GM21381 (cell line): ENCODE results near the gene ENTR1.

Source experiments
- ATAC-seq: cut with Tn5 transposase; IDR thresholded peaks from one replicate; pipeline ENCODE4 v1.9.1; 2021; ENCODE audit warnings: mild to moderate bottlenecking, moderate library complexity; ENCODE audit not compliant: unreplicated experiment

ENTR1 gene

DNA sequence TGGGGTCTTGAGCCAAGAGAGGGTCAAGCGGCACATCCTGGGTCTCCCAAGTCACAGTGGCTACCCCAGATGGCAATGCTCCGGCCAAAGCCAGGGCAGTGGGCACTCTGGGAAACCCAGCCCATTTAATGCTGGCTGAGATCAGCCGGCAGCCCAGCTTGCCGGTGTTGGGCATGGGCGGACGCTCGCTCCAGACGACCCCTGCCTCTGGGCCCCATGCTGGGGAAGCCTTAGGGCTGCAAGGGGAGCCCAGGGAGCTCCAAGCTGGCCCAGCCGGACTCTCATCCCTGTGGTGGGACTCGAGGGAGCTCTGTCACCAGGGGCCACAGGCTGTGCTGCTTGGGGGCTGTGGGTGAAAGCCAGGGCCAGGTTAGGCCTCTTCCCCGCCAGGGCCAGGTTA, 31.0 kb downstream of the ENTR1 start:
- ATAC-seq: no peak

DNA sequence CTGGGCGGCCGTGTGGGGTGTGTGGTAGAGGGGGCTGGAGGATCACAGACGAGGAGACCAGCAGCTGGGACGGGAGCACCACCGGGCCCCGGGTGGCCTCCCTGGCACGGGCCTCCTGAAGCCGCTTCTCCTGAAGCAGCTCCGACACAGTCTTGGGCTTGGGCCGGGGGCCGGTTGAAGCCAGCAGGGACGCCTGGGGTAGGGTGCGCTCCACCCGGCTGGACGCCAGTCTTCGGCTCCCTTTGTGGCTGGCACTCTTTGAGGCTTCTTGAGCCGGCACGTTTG, 31.5 kb downstream of the ENTR1 start:
- no peak for ATAC-seq

DNA sequence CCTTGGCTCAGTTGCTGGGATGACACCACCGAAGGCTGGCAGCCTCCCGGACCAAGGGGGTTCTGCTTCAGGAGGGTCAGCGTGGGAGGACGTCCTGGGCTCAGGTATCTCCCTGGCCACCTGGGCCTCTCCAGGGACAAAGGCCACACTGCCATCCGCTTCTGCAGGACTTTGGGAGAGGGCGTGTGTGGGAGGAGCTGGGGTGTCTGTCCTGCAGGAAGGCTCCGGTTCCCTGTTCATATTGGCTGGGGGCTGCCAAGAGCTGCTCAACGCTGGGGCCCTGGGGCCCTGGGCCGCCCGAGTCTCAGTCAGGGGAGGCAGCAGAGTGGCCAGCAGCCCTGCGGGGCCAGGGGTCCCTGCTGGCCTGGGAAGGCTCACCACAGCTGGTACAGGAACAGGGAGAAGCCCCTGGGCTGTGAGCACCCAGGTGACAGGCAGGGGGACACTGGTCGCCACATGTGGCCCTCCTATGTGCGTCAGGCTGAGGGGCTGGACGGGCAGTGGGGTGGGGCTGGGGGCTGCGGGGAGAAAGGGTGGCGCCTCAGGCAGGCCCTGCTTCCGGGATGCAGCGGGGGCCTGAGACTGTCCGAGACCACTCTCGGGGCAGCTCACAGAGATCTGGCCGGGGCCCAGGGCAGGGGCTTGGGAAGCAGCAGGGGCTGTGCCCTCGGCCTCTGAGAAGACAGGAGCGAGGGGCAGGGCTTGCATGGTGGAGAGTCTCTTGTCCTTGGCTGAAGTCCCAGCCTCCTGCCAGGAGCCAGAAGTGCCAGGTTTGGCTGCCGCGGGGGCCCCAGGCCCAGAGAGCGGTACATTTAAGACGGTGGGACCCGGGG, 32.0 kb downstream of the ENTR1 start:
- no peak for ATAC-seq

DNA sequence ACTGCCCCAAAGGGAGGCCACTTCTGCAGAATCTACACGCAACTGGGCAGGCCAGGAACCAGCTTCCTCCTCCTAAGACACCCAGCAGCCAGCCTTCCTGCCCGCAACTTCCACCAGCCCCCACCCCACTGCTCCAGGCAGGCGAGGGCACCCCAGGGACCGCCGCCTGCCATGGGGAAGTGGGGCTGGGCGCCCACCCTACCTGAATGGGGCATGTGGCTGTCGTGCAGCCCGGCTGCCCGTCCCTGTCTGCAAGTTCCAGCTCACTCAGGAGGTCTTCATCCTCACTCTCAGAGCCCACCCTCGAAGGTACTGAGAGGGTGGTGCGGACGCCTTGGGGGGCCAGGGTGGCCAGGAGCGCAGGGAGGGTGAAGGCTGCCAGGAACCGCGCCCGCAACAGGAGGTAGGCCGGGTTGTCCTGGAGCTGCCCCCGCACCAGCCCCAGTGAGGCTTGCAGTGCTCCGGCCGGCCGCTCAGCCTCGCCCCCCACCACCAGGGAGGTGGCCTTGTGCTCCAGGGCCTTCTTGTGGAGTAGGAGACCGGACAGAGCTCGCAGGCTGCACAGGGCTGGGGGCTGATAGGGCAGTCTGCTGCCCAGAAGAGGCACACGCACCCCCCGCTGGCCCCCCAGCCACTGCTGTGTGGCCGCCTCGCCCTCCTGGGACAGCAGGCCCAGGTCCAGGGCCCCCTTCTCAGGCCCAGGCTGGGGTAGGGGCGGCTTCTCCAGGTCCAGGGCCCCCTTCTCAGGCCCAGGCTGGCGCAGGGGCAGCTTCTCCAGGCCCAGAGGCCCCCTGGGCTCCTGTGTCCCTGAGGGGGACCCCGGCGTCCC, 32.9 kb downstream of the ENTR1 start:
- ATAC-seq: no peak

DNA sequence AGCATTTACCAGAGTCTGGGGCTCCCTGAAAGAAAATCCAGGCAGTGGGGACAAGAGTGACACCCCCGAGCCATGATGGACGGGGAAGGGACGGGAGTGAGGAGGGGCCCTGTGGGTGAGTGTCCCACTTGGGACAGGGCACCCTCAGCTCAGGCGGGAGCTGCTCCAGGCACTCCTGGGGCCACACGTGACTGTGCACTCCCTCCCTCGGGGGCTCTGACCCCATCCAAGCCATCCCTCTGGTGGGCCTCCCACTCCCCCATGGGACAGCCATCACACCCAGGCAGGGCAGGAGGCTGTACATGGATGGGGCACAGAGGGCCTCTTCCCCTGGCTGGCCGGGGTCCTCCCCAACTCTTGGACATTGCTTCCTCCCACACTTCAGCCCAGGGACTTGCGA, 34.0 kb downstream of the ENTR1 start:
- no peak for ATAC-seq

DNA sequence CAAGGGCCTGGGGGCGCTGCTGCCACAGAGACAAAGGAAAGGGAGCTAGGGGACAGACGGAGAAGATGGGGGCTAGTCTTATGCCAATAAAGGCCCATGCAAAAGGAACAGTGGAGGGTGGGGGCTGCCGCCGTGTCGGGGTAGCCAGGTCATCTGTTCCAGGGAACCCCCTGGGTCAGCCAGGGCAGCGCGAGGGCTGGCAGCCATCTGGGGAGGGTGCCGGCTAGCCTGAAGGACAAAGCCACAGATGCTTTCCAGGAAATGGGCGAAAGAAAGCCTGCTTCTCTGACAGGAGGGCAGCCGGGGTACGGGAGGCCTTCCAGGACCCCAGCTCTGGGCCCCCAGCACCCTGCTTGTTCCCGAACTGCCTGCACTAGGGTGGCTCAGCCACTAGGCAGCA, 35.3 kb downstream of the ENTR1 start:
- ATAC-seq: no peak

DNA sequence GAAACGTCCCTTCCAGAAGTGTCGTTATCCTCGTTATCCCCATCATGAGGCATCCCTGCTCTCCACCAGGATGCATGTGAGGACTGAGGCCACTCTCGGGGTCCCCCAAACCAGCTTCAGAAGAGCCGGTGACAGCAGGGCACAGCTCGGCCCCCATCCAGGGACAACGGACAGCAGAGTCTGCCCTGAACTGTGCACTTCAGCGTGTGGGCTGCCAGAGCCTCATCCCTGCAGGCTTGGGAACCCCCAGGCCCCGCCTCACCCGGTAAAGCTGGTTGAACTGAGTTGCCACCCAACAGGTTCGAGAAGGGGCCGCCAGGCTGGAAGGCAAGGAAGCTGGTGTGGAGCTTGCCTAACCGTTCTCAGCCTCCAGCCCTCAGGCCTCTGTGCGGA, 36.2 kb downstream of the ENTR1 start:
- no peak for ATAC-seq

DNA sequence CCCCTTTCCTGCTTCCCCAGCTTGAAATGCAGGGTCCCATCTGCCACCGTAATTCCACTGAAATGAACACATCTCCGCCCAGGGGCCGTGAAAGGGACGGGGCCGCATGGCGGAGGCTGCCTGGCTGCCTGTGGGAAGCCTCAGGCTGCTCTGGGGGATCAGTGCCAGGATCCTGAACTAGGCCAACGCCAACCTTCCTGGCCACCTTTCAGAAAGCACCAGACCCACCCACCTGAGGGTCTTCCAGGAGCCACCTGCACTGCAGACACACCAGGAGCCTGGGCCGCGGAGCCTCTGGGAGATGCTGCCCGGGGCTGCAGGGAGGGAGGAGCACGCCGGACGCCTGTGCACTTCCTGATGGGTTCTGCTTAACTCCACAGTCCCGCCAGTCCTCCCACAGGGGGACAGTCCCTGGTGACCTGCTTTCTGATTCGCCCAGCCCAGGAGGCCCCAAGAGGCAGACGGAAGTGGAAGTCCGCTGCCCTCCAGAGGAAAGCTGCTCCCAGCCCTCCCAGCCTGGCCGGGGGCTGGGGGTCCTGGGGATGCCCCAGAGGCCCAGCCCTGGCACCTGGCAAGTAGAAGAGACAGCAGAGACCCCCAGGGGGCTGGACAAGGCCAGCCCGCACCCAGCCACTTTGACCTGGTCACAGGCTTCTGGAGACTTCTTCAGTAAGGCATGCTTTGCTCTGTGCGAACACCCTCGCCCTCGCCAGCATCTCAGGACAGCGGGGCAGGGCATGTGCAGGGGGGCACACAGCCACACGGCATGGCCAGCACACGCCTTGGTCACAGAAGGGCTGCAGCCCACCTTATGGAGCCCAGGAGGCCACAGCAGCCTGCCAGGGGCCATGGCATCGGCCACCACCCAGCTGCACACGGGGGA, 36.9 kb downstream of the ENTR1 start, which contains the start of gene CARD9:
Gene CARD9, minus strand, starts transcription at position 370 of the 883 bp plus-strand sequence. CDS start 1,591 bp downstream, outside the sequence.
- ATAC-seq: no peak

DNA sequence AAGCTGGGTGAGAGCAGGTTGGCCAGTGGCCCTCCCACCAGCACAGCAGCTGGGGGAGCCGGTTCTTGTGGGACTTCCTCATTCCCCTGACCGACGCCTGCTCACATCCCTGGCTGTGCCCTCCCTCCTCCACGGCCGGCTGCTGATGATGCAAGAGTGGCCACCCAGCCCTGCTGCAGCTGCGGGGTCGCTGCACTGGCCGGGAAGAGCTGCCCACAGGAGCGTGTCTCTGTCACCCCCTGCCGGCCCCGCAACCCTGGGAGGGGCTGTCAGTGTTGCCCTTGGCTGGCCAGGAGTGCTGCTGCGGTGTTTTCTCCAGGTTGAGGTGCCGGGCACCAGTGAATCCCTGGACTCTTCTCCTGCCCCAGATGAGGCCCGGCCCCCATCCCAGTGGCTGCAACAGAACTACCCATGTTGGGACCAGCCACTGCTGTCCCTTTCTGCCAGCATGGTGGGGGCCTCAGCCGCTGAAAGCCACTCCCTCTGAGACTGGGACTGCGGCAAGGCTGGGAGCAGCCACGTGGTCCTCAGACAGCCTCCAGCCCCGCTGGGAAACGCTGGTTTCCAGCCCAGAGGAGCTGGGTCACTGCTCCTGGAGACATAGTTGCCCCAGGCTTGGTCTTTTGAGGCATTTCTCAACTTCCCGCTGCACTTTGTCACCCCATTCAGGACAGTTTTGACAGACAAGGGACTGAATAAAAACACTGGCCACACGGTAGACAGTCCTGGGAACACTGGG, 37.7 kb downstream of the ENTR1 start:
- no peak for ATAC-seq

DNA sequence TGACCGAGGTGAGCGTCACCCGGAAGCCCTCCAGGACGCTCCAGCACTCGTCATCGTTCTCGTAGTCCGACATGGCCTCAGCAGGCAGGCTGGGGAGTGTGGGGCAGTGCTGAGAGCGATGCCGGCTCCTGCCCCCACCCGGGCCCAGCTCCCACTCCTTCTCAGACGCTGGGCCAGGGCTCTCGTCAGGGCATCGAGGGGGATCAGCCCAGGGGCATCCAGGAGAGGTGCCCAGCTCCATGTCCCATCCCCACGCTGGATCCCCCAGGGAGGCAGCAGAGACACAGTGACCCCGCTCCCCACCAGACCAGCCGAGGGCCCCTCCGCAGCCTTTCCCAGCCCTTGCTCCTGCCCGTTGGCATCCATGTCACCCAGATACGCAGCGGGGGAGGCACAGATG, 38.4 kb downstream of the ENTR1 start:
- ATAC-seq: no peak

DNA sequence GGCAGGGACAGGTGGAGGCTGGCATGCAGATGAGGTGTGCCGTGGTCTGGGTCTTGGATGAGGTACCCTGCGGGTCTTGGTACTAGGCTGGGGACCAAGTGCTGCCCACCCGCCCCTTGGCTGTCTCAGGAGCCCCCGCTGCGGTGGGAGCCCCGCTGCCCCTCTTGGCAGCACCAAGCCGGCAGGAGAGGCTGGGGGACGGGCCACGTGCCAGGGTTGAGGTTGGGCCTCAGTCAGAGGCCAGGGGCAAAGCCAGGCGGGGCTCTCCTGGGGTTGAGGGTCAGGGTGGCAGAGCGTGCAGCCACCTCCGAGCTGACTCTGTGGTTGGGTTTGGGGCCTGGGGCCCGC, 38.9 kb downstream of the ENTR1 start:
- ATAC-seq: no peak

DNA sequence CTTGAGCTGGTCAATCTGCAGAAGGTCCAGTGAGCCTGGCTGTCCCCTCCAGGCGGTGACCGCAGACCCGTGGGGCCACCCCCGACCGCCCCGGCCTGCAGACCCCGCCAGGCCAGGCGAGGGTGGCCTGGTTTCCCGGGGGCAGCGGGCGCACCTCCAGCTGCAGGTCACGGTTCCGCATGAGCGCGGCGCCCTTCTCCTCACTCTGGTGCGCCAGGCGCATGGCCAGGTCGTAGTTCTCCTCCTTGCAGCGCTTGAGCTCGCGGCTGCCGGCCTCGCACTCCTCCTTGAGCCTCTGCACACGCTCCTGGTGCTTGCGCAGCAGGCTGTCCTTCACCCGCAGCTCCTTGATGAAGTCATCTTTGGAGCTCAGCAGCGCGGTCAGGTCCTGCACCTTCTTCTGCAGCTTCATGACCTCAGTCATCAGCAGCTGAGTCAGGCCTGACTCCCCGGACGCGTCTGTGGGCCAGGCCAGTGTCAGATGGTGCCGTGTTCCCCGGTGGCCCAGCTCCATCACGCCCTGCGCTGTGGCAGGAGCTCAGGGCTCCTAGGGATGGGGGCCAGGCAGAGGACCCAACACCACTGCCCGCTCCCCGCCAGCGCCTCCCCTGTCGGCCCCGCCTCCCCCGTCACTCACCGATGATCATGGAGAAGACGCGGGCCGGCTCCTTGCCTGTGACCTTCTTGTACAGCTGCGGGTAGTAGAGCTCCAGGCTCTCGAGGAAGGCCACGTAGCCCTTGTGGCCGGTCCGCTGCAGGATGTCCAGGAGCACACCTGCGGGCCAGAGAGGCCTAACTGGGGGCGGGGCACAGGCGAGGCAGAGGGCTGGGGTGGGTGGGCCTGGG, 39.5 kb downstream of the ENTR1 start:
- ATAC-seq: no peak

DNA sequence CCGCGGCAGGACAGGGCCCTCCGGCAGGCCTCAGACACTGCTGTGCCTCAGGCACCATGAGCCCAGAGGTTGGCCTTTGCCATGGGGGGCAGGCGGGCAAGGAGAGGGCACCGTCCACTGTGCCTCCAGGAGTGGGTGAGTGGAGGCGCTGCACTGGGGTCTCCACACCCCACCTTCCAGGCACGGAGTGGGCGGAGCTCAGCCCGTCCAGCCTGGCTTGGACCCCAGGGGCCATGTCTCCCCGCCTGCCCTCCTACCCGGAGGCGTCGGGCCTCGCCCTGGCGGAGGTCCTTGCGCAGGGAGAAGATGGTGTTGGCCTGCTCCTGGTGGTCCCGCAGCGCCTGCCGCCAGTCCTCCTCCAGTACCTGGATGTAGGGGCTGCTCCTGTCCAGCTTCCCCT, 40.4 kb downstream of the ENTR1 start:
- ATAC-seq: no peak

DNA sequence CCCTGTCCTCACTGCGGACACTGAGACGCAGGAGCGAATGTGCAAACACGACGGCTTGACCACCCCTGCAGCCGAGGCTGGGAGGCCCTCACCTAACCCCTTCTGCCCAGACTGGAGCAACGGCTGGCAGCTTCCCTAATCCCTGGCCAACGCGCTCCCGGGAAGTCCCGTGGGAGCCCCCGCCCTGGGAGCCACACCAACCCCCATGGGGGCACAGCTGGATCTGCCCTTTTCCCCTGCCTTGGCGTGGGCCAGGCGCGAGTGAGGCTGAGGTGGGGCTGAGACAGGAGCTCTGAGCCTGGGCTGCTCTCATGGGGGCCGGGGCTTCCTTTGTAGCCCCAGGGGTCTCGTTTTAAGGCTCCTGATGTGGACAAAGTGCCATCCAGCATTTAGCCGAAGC, 42.2 kb downstream of the ENTR1 start:
- ATAC-seq: no peak

DNA sequence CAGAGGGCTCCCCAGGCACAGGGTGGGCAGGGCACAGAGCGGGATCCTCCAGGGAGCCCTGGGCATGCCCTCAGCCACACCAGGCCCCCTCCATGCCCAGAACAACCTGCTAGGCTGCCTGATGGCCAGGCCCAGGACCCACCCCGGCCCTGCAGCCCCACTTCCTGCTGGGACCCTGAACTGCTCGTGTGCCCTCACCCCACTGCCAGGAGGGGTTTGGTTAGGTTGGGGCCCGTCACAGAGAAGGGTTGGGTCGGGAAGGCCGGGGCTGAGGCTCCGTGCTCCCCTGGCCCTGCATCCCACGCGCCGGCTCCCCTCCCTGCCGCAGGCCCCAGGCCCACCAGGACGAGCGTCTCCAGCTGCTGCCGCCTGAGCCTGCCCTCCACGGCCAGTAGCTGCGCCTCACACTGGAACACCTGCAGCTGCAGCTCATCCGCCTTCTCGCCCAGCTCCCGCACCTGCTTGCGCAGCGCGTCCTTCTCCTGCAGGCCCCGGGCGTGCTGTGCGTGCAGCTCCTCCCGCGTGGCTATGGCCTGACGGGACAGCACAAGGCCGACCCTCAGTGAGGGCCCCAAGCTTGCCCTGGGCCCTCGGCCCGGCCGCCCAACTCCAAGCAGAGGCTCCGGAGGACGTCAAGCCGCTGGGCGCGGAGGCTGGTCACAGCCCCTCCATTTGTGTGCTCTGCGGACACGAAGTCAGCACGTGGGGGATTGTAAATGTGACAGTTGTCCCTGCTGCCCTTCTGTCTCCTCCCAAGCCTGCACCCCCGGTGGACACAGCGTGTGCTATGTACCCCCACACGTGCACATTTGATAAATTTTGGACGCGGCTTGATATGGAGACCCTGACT, 42.9 kb downstream of the ENTR1 start:
- ATAC-seq: no peak

DNA sequence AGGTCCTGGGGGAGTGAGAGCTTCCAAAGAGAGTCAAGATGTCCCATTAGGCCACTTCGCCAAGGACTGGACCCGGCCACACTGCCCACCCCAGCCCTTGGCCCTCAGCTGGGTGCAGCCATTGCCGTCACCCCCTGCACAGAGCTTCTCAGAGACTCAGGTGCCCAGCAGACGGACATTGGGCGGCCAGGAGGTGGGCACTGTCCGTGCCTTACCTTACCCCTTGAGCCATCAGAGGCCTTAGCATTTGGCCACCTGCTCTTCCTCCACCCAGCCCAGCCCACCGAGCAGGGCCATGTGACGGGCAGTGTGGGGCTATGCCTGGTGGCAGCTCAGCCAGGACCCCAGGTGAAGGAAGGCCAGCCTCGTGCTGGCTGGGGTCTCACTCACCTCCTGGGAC, 43.6 kb downstream of the ENTR1 start:
- ATAC-seq: no peak

DNA sequence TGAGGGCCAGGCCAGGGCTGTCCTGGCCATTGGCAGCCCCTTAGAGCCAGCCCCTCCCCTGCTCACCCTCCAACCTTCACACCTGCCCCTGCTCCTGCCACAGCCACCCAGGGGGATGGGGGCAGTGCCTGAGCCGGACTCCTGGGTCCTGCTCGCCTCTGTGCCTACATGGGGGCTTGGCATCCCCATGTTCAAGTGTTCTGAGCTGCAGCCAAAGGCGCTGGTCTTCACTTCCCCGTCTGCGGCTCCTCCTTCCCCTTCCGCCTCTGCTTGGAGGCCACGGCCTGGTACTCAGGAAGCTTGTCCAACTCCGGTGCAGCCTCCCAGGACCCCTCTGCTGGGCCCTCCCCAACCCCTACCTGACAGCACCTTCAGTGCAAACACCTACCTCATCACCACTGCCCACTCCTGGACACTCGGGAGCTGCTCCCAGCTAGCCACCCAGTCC, 44.6 kb downstream of the ENTR1 start:
- no peak for ATAC-seq

DNA sequence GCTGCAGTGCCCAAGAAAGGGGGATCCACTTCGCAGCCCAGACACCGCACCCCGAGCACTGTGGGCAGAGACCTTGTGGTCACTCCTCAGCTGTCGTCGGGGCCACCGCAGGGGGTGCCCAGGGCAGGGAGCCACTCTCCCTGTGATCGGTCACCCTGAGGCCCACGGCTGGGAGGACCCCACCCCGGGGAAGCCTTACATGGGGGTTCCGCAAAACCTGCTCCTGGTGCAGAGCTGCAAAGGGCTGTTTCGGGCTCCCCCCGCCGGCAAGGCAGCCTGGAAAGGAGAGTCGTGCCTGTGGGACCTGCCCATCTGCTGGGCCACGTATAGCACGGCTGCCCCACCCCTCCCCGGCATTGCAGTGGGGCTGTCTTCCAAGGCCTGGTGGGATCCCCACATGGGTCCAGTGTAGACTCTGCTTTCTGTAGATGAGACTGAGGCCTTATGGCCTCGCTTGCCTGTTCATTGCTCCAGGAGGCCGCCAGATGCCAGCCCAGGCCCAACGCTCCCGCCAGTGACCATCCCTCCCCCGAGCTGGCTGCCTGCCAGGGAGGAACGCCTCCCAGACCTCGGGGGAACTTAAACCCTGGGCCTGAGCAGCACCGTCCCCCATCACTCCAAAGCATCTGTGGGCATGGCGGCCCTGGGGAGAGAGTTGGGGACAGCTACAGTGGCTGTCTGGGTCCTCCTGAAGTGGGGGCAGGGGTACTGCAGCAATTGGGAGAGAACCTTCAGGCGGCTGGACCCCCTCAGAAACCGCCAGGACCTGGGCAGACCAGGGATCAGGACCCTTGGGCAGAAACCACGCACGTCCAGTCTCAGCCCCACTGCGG, 45.3 kb downstream of the ENTR1 start:
- no peak for ATAC-seq
